ENCODE results near the gene UPK3A. TPM values are rescaled to one million over a fixed set of nuclear protein-coding genes. Genes with fewer than 3 reads are reported as not detected.
"Not testable (repeated sequence)": the region's sequence is repeated elsewhere in the genome, so short reads cannot be mapped to it uniquely, and the experiment has no call there.

Gene UPK3A
- total RNA-seq, 3 donors from 2014 or later = not detected

DNA sequence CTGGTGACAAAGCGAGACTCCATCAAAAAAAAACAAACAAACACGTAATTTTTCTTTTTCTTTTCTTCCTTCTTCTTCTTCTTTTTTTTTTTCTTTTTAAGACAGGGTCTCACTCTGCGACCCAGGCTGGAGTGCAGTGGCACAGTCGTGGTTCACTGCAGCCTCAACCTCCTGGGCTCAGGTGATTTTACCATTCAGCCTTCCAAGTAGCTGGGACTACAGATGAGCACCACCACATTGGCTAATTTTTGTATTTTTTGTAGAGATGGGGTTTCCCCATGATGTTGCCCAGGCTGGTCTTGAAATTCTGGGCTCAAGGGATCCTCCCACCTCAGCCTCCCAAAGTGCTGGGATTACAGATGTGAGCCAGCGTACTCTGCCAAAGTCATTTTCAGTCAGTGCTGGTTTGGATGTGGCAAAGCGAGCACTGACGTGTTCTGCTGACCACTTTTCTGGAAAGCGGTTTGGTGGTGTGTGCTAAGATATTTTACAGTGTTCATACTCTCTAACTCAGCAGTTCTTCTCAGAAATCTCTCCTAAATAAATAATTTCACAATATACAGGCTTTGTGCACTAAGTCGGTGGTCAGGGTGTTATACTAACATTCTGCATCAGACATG lies 35.7 kb downstream of the UPK3A start:
- Histone ChIP-seq H3K27ac (no peak overlapping the region), H3K27me3 (no peaks in the 10 kb centered on the region), H3K9me3 (no peaks in the 10 kb centered on the region), H3K4me3 (no peak overlapping the region), H3K36me3 (no peaks in the 10 kb centered on the region), H3K4me1 (peaks cover 0 to 7% of the 10 kb centered on the region in 2 donors)
- intact Hi-C loops (cut with DNase I; ENCODE audit: low total_unique reads) = no loop called here
- TF ChIP-seq CTCF (IDR thresholded peaks at IDR 0.05) = no peak
- TF ChIP-seq POLR2AphosphoS5 (IDR thresholded peaks at IDR 0.05) = no peak
- TF ChIP-seq POLR2A (IDR thresholded peaks at IDR 0.05) = no peak
- DNase-seq (ENCODE audit: low spot score in 2 of 2) = no peak

GRCh38 chr22:45321827-45322226 lies 37.1 kb downstream of the UPK3A start:
- no peak for TF ChIP-seq POLR2A (IDR thresholded peaks at IDR 0.05)
- intact Hi-C loops (cut with DNase I; ENCODE audit: low total_unique reads) = no loop called here

DNA sequence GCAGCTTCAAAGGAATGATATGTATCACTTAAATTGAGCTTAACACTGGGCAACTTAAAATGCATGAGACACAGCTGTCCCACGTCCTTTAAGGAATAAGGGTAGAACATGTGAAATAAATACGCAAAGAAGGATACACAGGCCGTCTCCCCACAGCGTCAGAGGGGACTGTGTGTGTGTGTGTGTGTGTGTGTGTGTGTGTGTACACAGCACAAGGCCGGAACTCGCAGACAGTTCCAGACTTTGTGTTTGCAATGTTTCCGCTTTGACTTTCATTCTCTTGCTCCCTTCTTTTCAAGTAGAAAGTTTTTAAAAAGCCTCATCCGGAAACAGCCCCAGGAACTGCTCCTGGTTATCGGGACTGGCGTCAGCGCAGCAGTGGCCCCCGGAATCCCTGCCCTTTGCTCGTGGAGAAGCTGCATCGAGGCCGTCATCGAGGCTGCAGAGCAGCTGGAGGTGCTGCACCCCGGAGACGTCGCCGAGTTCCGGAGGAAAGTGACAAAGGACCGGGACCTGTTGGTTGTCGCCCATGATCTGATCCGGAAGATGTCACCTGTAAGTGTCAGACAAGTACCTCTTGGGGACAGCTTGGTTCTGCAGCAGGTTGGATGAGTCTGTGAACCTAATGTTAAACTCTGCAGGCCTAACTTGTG lies 38.2 kb downstream of the UPK3A start:
- Histone ChIP-seq H3K36me3 (no peaks in the 10 kb centered on the region), H3K27me3 (no peaks in the 10 kb centered on the region), H3K4me1 (peaks cover 0 to 3% of the 10 kb centered on the region in 2 donors), H3K9me3 (no peaks in the 10 kb centered on the region), H3K27ac (no peak overlapping the region), H3K4me3 (no peak overlapping the region)
- TF ChIP-seq POLR2A (IDR thresholded peaks at IDR 0.05) (no peak), CTCF (IDR thresholded peaks at IDR 0.05) (no peak), POLR2AphosphoS5 (IDR thresholded peaks at IDR 0.05) (no peak)
- DNase-seq (ENCODE audit: low spot score in 2 of 2) = no peak
- intact Hi-C loops (cut with DNase I; ENCODE audit: low total_unique reads) = loop anchor here (1.0 kb wide), 1 partner anchor 25 kb away; no protein-coding TSS in a partner anchor

More at GRCh38 chr22:45321827-45322226, 37.1 kb downstream of the UPK3A start:
- Histone ChIP-seq H3K36me3 (no peaks in the 10 kb centered on the region), H3K4me3 (no peak overlapping the region), H3K9me3 (no peaks in the 10 kb centered on the region), H3K4me1 (peaks cover 0 to 7% of the 10 kb centered on the region in 2 donors), H3K27me3 (no peaks in the 10 kb centered on the region), H3K27ac (no peak overlapping the region)
- no peak for DNase-seq (ENCODE audit: low spot score in 2 of 2)

DNA sequence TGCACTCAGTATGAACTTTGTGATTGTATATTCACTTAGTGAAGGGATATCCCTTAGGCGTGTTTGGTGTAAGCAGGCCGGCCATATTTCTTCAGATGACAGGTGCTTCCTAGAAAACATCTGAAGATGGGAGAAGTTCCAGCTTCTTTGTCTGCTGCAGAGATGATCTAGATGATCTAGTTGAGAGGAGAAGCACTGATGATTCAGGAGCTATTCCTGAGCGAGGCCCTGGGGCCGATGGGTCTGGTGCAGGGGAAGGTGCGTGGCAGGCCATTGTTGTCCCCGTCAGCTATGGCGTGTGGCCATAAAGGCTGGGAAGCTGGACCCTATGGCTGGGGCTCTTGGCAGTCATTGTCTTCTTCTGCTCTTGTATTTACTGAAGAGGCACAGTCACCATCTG lies 38.9 kb downstream of the UPK3A start:
- intact Hi-C loops (cut with DNase I; ENCODE audit: low total_unique reads) = loop anchor here (1.0 kb wide), 1 partner anchor 25 kb away; no protein-coding TSS in a partner anchor

DNA sequence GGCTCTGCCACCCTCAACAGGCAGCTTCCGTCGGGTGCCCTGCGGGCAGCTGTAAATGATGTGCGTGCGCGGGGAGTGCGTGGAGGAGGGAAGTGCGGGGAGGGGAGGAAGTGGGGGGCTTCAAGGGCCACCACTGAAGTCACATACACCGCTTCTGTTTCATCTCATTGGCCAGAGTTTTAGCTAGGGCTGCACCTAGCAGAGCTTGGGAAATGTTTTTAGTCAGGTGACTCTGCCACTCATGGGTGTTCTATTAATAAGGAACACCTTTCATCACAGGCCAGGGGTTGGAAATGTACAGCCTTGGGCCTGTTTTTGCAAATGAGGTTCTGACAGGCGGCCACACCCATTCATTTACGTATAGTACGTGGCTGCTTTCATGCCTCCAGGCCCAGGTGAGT lies 39.6 kb downstream of the UPK3A start:
- TF ChIP-seq CTCF (IDR thresholded peaks at IDR 0.05) (no peak), POLR2AphosphoS5 (IDR thresholded peaks at IDR 0.05) (no peak), POLR2A (IDR thresholded peaks at IDR 0.05) (no peak)
- no peak for DNase-seq (ENCODE audit: low spot score in 2 of 2)
- intact Hi-C loops (cut with DNase I; ENCODE audit: low total_unique reads) = no loop called here

More for the DNA sequence above, 38.9 kb downstream of the UPK3A start:
- Histone ChIP-seq H3K9me3 (no peaks in the 10 kb centered on the region), H3K36me3 (no peaks in the 10 kb centered on the region), H3K4me3 (no peak overlapping the region), H3K27ac (no peak overlapping the region), H3K4me1 (peaks cover 0 to 3% of the 10 kb centered on the region in 2 donors), H3K27me3 (no peaks in the 10 kb centered on the region)
- no peak for TF ChIP-seq POLR2A (IDR thresholded peaks at IDR 0.05)
- no peak for TF ChIP-seq CTCF (IDR thresholded peaks at IDR 0.05)
- no peak for TF ChIP-seq POLR2AphosphoS5 (IDR thresholded peaks at IDR 0.05)
- DNase-seq (ENCODE audit: low spot score in 2 of 2) = no peak

DNA sequence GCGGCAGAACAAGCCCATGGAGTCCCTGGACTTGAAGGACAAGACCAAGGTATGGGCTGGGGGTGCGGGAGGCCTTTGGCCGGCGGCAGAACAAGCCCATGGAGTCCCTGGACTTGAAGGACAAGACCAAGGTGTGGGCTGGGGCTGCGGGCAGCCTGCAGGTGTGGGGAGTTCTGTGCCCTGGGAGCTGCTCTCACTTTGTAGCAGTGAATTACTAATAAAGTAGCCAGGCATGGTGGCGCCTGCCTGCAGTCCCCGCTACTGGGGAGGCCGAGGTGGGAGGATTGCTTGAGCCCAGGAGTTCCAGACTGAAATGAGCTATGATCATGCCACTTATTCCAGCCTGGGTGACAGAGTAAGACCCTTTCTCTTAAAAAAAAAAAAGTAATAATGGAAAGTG lies 43.5 kb downstream of the UPK3A start:
- H3K36me3 ChIP-seq; DNase-seq (ENCODE audit: low spot score in 2 of 2); H3K4me1 ChIP-seq; H3K4me3 ChIP-seq; H3K27ac ChIP-seq; intact Hi-C loops (cut with DNase I; ENCODE audit: low total_unique reads); H3K9me3 ChIP-seq; H3K27me3 ChIP-seq: not testable (repeated sequence)

More for the DNA sequence above, 39.6 kb downstream of the UPK3A start:
- no peaks in the 10 kb centered on the region for H3K9me3 ChIP-seq
- H3K36me3 ChIP-seq = no peaks in the 10 kb centered on the region
- H3K27me3 ChIP-seq = no peaks in the 10 kb centered on the region
- no peak overlapping the region for H3K27ac ChIP-seq
- peaks cover 0 to 3% of the 10 kb centered on the region in 2 donors for H3K4me1 ChIP-seq
- H3K4me3 ChIP-seq = no peak overlapping the region

Data from breast epithelium (tissue), 4 donors.